GM19240 (cell line): ENCODE measurements around the gene ASIC1.

Experiments
- DNase-seq: peaks from one replicate; pipeline ENCODE4 v3.0.0; 2011; ENCODE audit warnings: low spot score; ENCODE audit not compliant: insufficient read length

ASIC1 gene

DNA sequence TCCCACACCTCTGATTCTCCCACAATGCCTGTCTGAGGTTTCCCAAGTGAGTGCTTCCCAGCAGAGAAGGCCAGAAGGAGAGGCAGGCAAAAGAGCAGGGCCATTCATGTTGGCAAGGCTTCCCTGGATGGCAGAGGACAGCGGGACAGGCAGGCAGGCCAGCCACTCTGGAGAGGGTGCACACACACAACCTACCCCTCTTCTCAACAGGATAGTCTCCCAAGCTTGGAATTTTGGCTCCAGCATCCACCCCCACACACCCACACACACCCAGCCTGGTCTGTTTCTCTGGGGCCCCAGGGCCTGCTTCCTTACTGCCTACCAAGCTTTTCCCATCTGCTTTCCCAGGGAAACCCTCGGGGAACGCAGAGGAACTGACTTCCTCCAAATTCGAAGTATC lies 16.7 kb upstream of the ASIC1 start:
- no peak for DNase-seq

DNA sequence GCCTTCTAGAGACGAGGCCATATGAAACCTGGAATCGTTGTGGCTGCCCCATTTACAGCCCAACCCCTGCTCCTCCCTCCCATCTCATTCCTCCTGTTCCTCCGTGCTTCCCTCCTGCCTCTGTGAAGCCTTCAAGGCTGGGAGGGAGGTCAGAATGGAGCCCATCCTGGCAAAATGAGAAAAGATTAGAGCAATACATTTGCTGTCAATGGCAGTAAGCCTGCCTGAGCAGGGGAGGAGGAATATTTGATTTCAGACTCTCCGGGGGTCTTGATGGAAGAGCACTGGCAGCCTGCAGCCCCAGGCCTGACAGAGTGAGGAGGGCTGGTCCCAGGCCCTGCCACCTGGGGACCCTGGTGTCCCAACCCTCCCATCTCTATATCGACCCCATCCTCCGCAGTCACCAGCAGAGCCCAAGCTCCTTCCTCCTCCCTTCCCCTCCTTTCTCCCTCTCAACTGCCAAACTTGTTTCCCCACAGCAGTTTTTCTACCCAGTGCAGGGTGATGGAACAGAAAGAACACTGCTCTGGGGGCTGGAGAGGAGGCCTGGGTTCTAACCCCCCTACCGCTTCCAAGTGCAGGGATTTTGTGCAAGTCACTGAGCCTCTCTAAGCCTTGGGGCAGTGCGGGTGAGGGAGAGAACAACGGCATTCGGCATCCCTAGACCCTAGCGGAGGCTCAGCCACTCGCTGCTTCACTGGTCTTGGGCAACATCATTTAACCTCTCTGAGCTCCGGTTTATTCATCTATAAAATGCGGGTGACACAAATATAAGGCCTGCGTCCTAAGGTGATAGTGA lies 16.1 kb upstream of the ASIC1 start:
- no peak for DNase-seq

DNA sequence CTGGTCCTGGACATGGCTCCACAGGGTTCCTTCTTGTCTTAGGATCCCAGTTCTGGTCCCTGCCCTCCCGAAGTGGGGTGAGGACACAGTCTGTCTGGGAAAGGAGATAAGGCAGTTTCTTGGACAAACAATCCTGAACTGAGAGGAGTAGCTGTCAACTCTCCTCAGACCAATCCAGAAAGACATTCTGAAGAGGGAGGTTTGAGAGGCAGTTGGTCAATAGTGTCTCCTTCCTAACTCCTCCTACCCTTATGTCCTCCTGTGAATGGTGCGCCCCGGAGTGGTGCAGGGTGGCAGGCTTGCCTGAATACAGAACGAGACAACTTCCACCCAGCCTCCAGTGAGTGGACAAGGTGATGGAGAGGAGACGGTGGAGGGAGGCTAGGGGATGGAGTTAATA lies 15.4 kb upstream of the ASIC1 start:
- DNase-seq: no peak

DNA sequence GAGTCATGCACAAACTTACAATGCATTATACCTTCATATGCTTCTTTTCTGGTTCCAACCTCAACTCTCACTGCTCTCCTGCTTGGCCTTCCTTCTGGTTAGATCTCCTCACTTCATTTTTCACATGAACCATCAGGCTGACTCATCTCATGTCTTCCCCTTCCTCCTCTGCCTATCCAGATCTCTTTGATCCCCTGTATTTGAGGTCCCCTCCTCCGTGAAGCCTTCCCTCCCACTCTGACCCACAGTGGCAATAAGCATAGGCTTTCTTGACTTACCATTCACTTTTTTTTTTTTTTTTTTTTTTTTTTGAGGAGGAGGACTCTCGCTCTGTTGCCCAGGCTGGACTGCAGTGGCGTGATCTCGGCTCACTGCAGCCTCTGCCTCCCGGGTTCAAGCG lies 14.7 kb upstream of the ASIC1 start:
- no peak for DNase-seq

DNA sequence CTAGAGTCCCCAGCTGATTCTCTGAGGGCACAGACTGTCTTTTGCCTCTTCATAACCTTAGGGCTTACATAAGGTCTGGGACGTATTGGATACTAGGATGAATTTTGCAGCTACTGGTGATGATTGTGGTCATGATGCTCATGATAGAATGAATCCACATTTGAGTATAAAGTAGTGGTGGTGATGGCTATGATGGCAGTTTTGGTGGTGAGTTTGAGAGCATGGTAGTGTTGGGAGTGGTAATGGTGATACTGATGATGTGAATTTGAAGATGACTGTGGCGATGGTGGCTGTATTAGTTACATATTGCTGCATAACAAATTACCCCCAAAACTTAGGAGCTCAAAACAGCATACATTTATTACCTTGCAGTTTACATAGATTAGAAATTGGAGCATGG lies 14.1 kb upstream of the ASIC1 start:
- no peak for DNase-seq

DNA sequence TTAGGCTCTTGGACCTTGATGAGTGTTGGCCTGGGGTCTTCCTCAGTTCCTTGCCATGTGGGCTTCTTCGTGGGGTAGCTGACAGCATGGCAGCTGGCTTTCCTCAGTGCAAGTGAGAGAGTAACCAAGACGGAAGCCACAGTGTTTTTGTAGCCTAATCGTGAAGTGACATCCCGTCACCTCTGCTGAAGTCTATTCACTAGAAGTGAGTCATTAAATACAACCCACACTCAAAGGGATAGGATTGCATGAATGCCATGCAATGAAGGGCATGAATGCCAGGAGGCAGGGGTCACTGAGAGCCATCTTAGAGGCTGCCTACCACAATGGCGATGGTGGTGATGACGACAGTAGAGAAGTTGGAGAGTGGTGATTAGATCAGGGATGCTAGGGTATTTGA lies 13.5 kb upstream of the ASIC1 start:
- no peak for DNase-seq

DNA sequence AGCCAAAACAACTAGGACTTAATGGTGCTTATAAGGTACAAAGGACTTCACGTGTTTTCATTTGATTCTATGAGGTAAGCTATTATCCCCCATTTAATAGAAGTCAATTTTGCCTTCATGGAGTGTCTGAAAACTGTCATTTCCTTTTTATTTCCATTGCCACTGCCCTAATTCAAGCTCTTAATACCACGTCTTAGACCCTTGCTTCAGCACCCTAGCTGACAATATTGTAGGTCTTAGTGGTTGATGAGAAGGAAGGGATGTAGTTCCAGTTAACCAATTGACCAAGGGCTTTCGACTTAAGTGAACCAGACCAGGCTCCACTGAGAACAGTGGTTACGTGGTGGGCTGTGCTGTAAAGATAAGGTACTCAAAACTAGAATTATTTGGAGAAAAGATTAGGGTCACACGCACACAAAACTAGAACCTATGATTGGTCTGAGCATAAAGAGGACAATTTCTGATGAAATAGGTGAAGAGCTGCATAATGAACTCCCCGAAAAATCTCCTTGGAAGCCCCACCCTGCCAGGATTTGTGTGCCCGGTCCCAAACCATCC lies 9.6 kb upstream of the ASIC1 start:
- no peak for DNase-seq

DNA sequence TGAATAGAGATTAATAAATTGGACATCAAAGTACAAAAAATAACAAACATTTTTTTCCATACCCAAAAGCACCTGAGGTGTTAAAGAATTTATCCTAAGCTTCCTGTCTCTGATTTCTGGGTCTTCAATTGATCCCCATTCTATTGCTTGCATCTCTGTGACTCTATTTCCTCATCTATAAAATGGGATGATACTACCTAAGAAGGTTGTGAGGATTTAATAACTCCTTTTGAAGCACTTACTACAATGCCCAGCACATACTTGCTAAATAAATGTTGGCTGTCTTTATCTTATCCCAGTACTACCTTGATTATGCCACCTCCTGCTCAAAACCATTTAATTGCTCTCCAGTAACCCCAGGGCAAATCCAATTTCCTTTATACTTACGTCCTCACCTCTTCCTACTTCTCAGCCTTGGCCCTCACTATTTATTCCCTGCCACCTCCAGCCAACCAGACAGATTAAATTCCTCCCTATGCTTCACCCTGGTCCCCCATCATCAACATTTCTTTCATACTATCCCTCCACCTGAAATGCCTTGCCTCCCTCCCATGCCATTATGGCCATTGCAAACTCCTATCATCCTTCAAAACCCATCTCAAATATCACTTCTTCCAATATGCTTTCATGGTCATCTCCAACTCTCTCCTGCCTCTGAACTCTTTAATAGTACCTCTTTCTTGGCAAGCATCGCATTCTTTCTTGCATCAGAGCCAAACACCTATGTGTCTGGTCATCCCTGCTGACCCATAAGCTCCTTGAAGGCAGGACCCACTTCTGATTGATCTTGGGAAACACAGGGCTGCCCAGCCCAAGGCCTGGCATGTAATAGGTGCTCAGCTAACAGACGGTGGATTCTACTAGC lies 7.9 kb upstream of the ASIC1 start:
- no peak for DNase-seq

DNA sequence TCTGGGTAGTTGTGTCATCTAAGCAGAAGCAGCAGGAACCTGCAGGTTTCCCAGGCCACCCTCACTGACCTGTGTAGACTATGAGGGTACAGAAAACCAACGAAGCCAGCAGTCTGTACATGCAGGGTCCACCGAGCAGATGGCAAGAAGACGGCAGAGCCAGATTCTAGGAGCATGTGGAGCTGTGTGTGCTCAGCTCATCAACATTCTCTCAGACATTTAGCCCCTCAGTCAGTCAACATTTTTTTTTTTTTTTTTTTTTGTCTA lies 7.3 kb upstream of the ASIC1 start:
- DNase-seq: no peak

DNA sequence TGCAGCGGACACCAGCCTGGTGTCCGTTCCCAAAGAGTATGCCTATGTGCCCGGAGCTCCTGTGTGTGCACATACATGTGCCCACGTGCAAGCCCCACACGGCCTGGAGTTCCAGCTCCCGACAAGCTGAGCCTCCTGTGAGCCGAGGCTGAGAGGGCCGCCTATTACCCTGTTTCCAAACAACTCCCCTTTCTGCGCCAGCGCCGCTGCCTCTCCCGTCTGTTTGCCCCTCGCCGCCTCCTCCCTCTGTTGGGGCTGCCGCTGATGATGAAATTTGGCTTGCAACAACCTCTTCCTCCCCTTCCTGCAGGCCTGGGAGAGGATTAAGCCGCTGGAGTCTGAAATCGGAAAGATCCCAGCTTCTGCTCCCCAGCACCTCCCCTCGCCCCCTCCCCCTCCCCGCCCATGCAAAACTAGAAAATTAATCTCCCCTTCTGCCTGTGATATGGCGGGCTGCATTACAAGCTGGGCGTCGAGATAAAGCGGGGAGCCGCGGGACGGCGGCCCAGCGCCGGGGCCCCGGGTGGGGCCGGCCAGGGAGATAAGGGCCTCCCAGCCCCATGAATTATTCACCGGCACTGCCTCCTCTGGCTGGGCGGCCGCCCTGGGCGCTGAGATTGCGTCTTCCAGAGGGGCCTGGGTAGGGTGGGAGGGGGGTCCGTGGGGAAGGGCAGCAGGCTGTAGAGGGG lies 6.8 kb upstream of the ASIC1 start:
- no peak for DNase-seq

DNA sequence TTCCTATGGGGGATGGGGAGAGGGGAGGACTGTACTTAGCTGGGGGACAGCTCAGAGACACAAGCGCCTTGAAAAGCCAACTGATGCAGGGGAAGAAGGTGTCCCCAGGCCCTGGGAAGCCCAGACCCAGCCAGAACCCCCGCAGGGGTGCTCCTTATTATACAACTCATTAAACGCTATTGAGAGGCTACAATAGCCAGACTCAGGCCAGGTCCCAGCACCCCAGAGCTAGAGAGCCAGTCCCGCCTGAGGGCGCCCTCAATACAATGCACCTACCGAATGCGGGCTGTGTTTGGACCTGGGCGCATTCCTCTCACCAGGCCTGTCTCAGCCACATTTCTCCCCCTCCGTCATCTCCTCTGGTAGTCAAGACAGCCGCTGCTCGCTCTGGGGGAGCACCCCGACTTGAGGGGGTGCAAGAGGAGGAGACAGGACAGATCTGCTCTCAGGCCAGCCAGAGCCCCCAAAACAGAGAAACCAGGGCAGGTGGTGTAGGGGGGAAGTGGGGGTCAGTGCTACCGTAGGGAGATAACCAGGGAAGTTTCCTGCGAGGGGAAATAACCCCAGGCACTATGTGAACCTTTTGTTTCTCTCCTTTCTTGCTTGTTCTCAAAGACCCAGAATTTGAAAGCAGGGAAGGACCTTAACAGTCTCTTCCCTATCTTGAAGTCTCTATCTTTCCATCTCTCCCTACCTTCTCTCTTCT lies 6.1 kb upstream of the ASIC1 start:
- no peak for DNase-seq

DNA sequence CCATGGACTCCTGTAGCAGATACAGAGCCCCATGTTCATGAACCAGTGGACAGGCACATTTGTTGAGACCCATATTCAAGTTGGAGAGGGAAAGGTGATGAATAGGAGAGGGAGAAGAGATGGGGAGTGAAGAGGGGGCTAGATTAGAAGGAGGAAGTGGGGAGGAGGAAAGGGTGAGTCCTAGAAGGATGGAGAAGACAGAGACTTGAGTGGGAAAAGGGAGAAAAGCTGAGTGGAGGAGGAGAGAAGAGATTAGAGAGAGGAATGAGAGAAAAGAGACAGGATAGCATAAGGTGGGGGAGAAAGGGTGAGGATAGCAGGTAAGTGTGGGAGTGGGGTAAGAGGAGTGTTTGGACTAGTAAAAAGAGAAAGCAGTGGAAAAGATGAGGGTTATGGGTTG lies 4.9 kb upstream of the ASIC1 start:
- no peak for DNase-seq

DNA sequence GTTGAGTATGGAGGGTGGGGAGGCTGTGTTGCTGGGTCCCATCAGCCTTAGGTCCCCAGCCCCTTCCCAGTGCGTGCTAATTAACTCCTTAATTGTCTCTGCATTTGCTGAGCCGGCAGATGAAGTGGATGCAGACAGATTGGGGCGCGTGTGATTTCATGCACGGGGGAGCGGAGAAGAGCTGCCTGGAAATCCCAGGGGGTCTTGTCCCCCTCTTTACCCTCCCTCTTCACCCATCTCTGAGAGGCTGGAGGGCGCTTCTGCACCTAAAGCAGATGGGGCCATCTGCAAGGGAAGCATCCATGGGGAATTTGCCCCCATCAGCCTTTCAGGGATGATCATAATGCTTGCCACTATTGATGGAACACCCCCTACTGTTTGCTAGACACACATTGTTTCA lies 4.4 kb upstream of the ASIC1 start:
- DNase-seq: no peak

DNA sequence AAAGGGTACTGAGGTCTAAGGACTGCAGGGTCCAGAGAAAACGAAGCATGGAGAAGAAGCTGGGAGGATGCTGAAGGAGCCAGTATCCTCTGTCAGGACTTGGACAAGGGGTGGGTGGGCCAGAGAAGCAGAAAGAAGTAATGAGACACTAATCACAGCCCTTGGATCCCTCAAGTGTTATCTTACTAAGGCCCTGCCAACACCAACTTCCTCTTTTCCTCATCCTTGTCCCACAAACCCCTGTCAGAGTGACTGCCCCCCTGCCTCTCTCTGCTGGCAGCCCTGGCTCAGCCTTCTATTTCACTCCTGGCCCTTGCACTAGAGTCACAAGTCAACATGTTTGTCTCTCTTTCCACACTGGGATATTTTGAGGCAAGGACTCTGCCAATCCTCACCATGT lies 3.8 kb upstream of the ASIC1 start:
- DNase-seq: no peak

DNA sequence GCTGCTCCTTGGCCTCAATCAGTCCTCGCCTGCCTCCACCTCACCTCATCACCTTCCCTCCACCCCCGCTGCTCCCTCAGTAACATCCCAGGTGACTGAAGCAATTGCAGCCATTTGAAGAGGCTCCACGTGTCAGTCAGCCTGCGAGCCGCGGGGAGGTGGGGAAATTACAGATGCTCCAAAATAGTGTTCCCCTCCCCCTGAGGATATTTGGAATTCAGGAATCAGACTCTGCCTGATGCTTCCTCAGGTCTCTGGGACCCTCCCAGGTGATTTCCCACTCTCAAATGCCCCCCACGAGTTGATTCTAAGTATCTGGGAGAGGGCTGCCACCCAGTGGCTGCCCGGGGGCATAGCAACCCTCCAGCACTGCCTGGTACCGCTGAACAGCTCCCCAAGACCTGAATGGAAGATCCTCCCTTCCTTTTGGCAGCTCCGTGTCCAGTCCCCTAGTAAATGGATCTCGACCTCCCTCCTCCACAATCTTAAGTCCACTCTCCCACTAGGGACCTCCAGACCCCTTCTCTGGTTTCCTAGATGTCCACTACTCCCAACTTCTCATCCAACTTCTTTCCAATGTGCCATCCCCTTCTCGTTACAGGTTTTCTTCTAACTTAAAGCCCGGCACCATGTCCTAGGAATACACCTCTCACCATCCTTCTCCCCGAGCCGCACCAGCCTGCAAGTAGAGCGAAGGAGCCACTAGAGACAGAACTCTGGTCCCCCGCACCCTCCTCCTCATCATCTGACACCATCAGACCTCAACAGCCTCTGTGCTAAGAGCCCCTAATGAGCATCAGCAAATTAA lies 1.4 kb upstream of the ASIC1 start:
- DNase-seq: peak; percentile 90

DNA sequence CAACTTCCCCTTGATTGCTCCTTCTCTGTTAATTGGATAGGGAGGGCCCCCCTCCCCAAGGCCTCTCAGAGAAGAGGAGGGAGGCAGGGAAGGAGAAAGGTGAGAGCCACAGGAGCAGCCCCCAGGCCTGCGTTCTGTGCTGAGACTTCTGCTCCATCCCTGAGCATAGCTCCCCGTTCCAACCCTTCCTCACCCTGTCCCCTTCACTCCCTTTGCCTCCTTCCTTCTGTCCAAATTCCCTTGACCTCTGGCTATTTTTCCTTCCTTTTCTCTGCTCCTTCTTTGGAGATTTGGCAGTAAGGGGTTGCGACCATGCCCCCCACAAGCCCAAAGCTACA lies 788 bp upstream of the ASIC1 start:
- no peak for DNase-seq

DNA sequence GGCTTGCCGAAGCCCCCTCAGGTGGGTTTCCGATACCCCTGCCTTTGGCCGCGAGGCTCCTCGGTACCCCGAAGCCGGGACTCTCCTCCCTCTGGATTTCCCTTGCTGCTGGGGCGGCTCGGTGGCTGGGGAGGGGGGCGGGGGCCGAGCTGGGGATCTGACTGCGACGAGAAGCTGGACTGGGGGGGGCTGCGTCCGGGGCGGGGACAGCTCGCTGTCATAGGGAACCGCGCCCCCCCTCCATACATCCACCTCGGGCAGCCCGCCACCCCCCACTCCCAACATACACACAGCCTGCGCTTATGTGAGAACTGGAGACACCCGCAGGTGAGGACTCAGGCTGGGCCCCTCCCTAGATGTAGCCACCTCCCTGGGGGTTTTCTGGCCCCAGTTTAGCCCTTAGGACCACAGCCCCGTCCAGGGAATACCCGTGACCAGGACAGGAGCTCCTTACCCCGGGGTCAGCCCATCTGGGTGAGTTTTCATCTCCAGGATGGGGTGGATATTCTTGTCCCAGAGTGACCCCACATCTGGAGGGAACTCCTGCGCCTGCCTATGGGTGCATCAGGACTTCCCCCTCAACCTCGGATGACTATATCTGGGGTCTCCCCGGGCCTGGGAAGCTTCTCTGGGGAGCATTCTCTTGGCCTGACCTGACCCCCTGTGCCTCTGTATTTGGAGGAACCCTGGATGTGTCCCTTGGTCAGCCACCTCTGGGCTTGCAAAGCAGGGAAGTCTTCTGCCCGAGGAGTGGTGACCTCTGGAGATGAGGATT lies 687 bp downstream of the ASIC1 start:
- DNase-seq: no peak

DNA sequence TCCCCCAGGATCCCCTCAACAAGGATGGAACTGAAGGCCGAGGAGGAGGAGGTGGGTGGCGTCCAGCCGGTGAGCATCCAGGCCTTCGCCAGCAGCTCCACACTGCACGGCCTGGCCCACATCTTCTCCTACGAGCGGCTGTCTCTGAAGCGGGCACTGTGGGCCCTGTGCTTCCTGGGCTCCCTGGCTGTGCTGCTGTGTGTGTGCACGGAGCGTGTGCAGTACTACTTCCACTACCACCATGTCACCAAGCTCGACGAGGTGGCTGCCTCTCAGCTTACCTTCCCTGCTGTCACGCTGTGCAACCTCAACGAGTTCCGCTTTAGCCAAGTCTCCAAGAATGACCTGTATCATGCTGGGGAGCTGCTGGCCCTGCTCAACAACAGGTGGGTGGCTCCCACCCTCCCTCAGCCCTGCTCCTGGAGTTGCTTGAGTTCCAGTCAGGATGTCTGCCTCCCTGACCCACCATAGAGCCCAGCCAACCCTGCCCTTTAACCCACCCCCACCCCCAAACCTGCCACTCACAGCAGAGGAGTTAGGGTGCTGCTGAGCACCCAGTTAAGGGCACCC lies 1.4 kb downstream of the ASIC1 start:
- no peak for DNase-seq

DNA sequence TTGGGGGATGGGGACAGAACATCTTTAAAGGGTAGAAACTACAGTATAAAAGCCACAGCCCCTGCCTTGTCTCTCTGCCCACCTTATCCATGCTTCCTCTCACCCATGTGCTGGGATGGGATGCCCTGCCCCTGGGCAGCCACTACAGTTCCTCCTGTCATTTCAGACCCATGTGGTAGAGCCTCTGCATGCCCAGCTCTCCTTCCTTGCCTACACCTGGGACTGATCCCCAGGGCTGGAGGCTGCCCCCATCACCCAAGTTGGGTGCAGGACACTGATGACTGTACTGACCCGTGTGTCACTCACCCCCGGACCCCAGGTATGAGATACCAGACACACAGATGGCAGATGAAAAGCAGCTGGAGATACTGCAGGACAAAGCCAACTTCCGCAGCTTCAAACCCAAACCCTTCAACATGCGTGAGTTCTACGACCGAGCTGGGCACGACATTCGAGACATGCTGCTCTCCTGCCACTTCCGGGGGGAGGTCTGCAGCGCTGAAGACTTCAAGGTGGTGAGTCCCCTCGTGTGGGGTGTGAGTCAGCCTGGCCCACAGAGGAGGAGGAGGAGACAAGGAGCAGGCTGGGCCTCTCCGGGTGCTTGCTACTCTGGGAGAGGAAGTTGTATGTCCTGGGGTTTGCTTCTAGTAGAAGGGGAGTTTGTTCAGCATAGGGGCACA lies 2.2 kb downstream of the ASIC1 start:
- DNase-seq: no peak
